H1 (cell line): ENCODE data around the gene COA5. TPM values are rescaled to one million over a fixed set of nuclear protein-coding genes. Genes with fewer than 3 reads are reported as not detected.

Source experiments
- MAX ChIP-seq: IDR thresholded peaks from 2 replicates; pipeline ENCODE4 v1.6.1; 2012; ENCODE audit warnings: inconsistent platforms
- polyA plus RNA-seq, 7 experiments: library from polyadenylated mRNA; depleted of rRNA in 3 of 7; stranded (reverse) in 5 of 7; unstranded in 2 of 7; fragments of >200 nt in 5 of 7; fragments of 200-250 nt in 2 of 7; gene quantifications; 1 replicate in 5 of 7; 2 replicates in 1 of 7; 4 replicates in 1 of 7; pipeline versions ENCODE4 v1.2.1 to v1.2.3, GENCODE V29; 2011 to 2013; ENCODE audit warnings: missing spikeins in 2 of 7, mixed read lengths in 2 of 7
- total RNA-seq: library from RNA; stranded (reverse); fragmentation: NEBNext Ultra II Directional; extraction: Animal tissue kit (Norgen Biotek cat#: 25700); gene quantifications from 2 replicates; pipeline ENCODE4 v1.2.1, GENCODE V29; 2021
- TF ChIP-seq, protein P1 (sequence below): IDR thresholded peaks from 2 replicates; pipeline ENCODE4 v1.6.1; 2011; ENCODE audit warnings: low read length, improper control_type of control experiment

COA5 gene
- total and polyA plus RNA-seq, 2 of the 8 experiments (the other 6 are each of a cell fraction or from before 2014, with no cell fraction given): 20.3 to 24.7 TPM

DNA sequence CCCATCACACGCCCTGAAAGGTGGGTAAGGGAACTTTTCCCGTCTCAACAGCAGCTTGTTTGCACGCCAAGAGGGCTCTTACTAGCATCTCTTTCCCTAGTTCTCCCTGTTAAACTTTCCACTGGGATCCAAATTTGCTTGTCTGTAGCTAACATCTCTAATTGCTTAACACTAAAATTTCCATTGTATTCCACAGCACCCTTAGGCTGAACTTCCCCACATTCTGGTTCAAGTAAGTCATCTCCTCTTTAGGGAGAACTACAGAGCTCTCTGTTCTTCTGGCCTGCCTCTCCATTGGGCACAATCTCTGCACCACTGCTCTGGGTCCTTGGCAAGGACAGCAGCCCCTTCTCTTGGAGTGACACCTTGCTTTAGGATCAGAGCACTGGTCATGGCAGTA is 24.0 kb upstream of the COA5 start (continued):
- TF ChIP-seq, protein P1, sequence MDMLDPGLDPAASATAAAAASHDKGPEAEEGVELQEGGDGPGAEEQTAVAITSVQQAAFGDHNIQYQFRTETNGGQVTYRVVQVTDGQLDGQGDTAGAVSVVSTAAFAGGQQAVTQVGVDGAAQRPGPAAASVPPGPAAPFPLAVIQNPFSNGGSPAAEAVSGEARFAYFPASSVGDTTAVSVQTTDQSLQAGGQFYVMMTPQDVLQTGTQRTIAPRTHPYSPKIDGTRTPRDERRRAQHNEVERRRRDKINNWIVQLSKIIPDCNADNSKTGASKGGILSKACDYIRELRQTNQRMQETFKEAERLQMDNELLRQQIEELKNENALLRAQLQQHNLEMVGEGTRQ: no peak
- TF ChIP-seq MAX: no peak
